ENCODE measurements around the gene COLEC11. TPM values are rescaled to one million over a fixed set of nuclear protein-coding genes. Genes with fewer than 3 reads are reported as not detected.
"Not testable (repeated sequence)": the region's sequence is repeated elsewhere in the genome, so short reads cannot be mapped to it uniquely, and the experiment has no call there.

Gene COLEC11
- total RNA-seq, 1 experiment from 2014 or later, result not detected

GRCh38 chr2:3619033-3619432 lies 24.1 kb downstream of the COLEC11 start:
- Histone ChIP-seq H4K20me1 (ENCODE audit: insufficient read depth, low read depth, low read length) (no peaks in the 10 kb centered on the region), H3K9me2 (replicated peaks; ENCODE audit: insufficient read depth, low read length) (no peaks in the 10 kb centered on the region), H3K9me3 (ENCODE audit: low read length) (no peaks in the 10 kb centered on the region), H3K36me3 (ENCODE audit: insufficient read depth, low read length) (no peaks in the 10 kb centered on the region), H3K4me1 (ENCODE audit: low read length) (no peaks in the 10 kb centered on the region), H2AFZ (ENCODE audit: low read length) (no peak overlapping the region), H3K27ac (ENCODE audit: low read length) (no peak overlapping the region), H3K79me2 (ENCODE audit: low read length) (no peaks in the 10 kb centered on the region), H3K27me3 (ENCODE audit: low read length) (no peaks in the 10 kb centered on the region), H3K4me2 (ENCODE audit: low read depth, low read length, poor library complexity, severe bottlenecking) (no peak overlapping the region), H3K9ac (ENCODE audit: low read length) (no peak overlapping the region), H3K4me3 (ENCODE audit: low read length) (no peak overlapping the region)
- no peak for DNase-seq

DNA sequence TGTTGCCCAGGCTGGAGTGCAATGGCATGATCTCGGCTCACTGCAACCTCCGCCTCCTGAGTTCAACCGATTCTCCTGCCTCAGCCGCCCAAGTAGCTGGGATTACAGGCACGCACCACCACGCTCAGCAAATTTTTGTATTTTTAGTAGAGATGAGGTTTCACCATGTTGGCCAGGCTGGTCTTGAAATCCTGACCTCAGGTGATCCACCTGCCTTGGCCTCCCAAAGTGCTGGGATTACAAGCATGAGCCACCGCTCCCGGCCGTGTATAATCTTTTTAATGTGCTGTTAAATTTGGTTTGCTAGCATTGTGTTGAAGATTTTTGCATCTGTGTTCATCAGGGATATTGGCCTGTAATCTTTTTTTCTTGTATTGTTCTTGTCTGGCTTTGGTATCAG lies 24.7 kb downstream of the COLEC11 start:
- not testable (repeated sequence) for H3K9me2 ChIP-seq (replicated peaks; ENCODE audit: insufficient read depth, low read length); H3K9me3 ChIP-seq (ENCODE audit: low read length); H3K36me3 ChIP-seq (ENCODE audit: insufficient read depth, low read length); DNase-seq; H3K9ac ChIP-seq (ENCODE audit: low read length); H3K4me2 ChIP-seq (ENCODE audit: low read depth, low read length, poor library complexity, severe bottlenecking); H3K4me3 ChIP-seq (ENCODE audit: low read length); H3K79me2 ChIP-seq (ENCODE audit: low read length); H3K4me1 ChIP-seq (ENCODE audit: low read length); H2AFZ ChIP-seq (ENCODE audit: low read length); H3K27ac ChIP-seq (ENCODE audit: low read length); H4K20me1 ChIP-seq (ENCODE audit: insufficient read depth, low read depth, low read length); H3K27me3 ChIP-seq (ENCODE audit: low read length)

- no peak for DNase-seq
- Histone ChIP-seq H3K4me3 (ENCODE audit: low read length) (no peak overlapping the region), H3K27ac (ENCODE audit: low read length) (no peak overlapping the region), H3K4me1 (ENCODE audit: low read length) (no peaks in the 10 kb centered on the region), H3K79me2 (ENCODE audit: low read length) (no peaks in the 10 kb centered on the region), H3K4me2 (ENCODE audit: low read depth, low read length, poor library complexity, severe bottlenecking) (no peak overlapping the region), H3K27me3 (ENCODE audit: low read length) (no peaks in the 10 kb centered on the region), H4K20me1 (ENCODE audit: insufficient read depth, low read depth, low read length) (no peaks in the 10 kb centered on the region), H3K9ac (ENCODE audit: low read length) (no peak overlapping the region), H2AFZ (ENCODE audit: low read length) (no peak overlapping the region), H3K9me3 (ENCODE audit: low read length) (no peaks in the 10 kb centered on the region), H3K9me2 (replicated peaks; ENCODE audit: insufficient read depth, low read length) (no peaks in the 10 kb centered on the region), H3K36me3 (ENCODE audit: insufficient read depth, low read length) (no peaks in the 10 kb centered on the region)
Measured at GRCh38 chr2:3620834-3621233, 25.9 kb downstream of the COLEC11 start.

DNA sequence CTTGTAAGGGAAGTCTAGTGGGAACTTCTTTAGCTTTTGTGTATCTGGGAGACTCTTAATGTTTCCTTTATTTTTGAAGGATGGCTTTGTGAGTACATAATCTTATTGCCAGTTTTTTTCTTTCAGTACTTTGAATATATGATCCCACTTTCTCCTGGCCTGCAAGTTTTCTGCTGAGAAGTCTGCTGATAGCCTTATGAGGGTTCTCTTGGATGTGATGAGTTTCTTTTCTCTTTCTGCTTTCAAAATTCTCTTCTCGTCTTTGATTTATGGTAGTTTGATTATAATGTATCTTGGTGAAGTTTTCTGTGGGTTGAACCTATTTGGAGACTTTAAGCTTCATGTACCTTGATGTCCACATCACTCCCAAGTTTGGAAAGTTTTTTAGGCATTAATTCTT lies 28.1 kb downstream of the COLEC11 start:
- no peak overlapping the region for H3K4me3 ChIP-seq (ENCODE audit: low read length)
- no peaks in the 10 kb centered on the region for H3K79me2 ChIP-seq (ENCODE audit: low read length)
- no peak overlapping the region for H3K27ac ChIP-seq (ENCODE audit: low read length)
- no peak overlapping the region for H2AFZ ChIP-seq (ENCODE audit: low read length)
- no peaks in the 10 kb centered on the region for H3K9me3 ChIP-seq (ENCODE audit: low read length)
- no peak overlapping the region for H3K4me2 ChIP-seq (ENCODE audit: low read depth, low read length, poor library complexity, severe bottlenecking)
- no peaks in the 10 kb centered on the region for H3K4me1 ChIP-seq (ENCODE audit: low read length)
- no peak overlapping the region for H3K9ac ChIP-seq (ENCODE audit: low read length)
- H3K9me2 ChIP-seq (replicated peaks; ENCODE audit: insufficient read depth, low read length), result no peaks in the 10 kb centered on the region
- DNase-seq, result no peak
- H3K27me3 ChIP-seq (ENCODE audit: low read length), result no peaks in the 10 kb centered on the region
- no peaks in the 10 kb centered on the region for H4K20me1 ChIP-seq (ENCODE audit: insufficient read depth, low read depth, low read length)
- H3K36me3 ChIP-seq (ENCODE audit: insufficient read depth, low read length), result no peaks in the 10 kb centered on the region

- H3K79me2 ChIP-seq (ENCODE audit: low read length), result no peaks in the 10 kb centered on the region
- no peak overlapping the region for H3K4me3 ChIP-seq (ENCODE audit: low read length)
- H3K4me2 ChIP-seq (ENCODE audit: low read depth, low read length, poor library complexity, severe bottlenecking), result no peak overlapping the region
- no peak overlapping the region for H3K9ac ChIP-seq (ENCODE audit: low read length)
- H3K27me3 ChIP-seq (ENCODE audit: low read length), result no peaks in the 10 kb centered on the region
- no peak for DNase-seq
- no peak overlapping the region for H2AFZ ChIP-seq (ENCODE audit: low read length)
- H3K36me3 ChIP-seq (ENCODE audit: insufficient read depth, low read length), result no peaks in the 10 kb centered on the region
- H3K9me3 ChIP-seq (ENCODE audit: low read length), result no peaks in the 10 kb centered on the region
- H3K9me2 ChIP-seq (replicated peaks; ENCODE audit: insufficient read depth, low read length), result no peaks in the 10 kb centered on the region
- H3K4me1 ChIP-seq (ENCODE audit: low read length), result no peaks in the 10 kb centered on the region
- H3K27ac ChIP-seq (ENCODE audit: low read length), result no peak overlapping the region
- no peaks in the 10 kb centered on the region for H4K20me1 ChIP-seq (ENCODE audit: insufficient read depth, low read depth, low read length)
Measured at GRCh38 chr2:3624059-3624794, 29.3 kb downstream of the COLEC11 start.

DNA sequence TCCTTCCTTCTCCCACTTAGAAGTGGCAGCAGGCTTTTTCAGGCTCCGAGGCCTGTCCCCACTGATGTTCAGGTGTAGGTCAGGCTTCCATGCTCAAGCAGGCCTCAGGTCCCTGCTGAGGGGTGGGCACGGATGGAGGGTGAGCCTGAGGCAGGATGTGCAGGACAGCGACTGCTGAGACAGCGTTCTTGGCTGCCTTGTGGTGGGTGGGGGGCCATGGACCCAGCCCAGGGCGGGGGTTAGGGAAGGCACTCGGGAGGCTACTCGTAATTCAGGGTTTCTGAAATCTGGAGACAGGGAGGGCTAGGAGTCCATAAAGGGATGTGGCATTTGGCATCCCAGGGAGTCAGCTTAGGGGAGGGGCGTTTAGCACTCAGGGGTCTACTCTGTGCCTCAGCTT lies 30.3 kb downstream of the COLEC11 start:
- no peaks in the 10 kb centered on the region for H3K9me2 ChIP-seq (replicated peaks; ENCODE audit: insufficient read depth, low read length)
- H3K4me2 ChIP-seq (ENCODE audit: low read depth, low read length, poor library complexity, severe bottlenecking), result no peak overlapping the region
- no peaks in the 10 kb centered on the region for H3K79me2 ChIP-seq (ENCODE audit: low read length)
- no peaks in the 10 kb centered on the region for H4K20me1 ChIP-seq (ENCODE audit: insufficient read depth, low read depth, low read length)
- DNase-seq, result no peak
- H3K9ac ChIP-seq (ENCODE audit: low read length), result no peak overlapping the region
- H2AFZ ChIP-seq (ENCODE audit: low read length), result no peak overlapping the region
- no peak overlapping the region for H3K4me3 ChIP-seq (ENCODE audit: low read length)
- no peaks in the 10 kb centered on the region for H3K4me1 ChIP-seq (ENCODE audit: low read length)
- H3K27ac ChIP-seq (ENCODE audit: low read length), result no peak overlapping the region
- H3K27me3 ChIP-seq (ENCODE audit: low read length), result no peaks in the 10 kb centered on the region
- no peaks in the 10 kb centered on the region for H3K9me3 ChIP-seq (ENCODE audit: low read length)
- H3K36me3 ChIP-seq (ENCODE audit: insufficient read depth, low read length), result no peaks in the 10 kb centered on the region

DNA sequence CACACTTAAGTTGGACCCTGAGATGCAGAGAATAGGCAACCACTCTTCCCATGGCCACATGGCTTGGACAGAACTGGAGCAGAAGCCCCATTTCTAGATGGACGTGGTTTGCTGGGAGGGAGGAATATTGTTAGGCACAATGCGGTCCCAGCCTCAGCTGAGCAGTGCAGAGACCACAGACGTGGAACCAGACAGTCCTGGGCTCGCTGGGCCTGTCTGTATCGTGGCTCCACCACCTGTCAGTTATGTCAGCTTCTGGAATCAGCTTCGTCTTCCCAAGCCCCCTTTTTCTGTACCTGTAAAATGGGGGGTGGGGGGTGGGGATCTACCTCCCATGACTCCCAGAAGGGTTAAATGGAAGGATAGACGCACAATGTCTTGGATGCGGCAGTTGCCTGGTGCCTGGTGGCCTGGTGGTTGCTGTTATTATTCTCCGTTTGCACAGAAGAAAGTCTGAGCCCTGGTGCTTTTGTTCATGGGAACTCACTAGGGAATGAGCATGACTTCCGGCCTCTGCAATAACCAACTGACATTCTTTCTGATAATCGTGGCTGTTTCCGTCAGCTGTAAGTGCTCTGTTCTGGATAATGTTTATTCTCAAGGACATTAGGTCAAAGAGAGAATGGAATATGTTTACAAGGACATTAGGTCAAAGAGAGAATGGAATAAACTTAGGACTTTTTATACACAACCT lies 31.4 kb downstream of the COLEC11 start:
- Histone ChIP-seq H4K20me1 (ENCODE audit: insufficient read depth, low read depth, low read length) (no peaks in the 10 kb centered on the region), H3K9me3 (ENCODE audit: low read length) (no peaks in the 10 kb centered on the region), H3K9me2 (replicated peaks; ENCODE audit: insufficient read depth, low read length) (no peaks in the 10 kb centered on the region), H3K36me3 (ENCODE audit: insufficient read depth, low read length) (no peaks in the 10 kb centered on the region), H3K27me3 (ENCODE audit: low read length) (no peaks in the 10 kb centered on the region), H3K9ac (ENCODE audit: low read length) (no peak overlapping the region), H2AFZ (ENCODE audit: low read length) (no peak overlapping the region), H3K79me2 (ENCODE audit: low read length) (no peaks in the 10 kb centered on the region), H3K27ac (ENCODE audit: low read length) (no peak overlapping the region), H3K4me1 (ENCODE audit: low read length) (no peaks in the 10 kb centered on the region), H3K4me3 (ENCODE audit: low read length) (no peak overlapping the region), H3K4me2 (ENCODE audit: low read depth, low read length, poor library complexity, severe bottlenecking) (no peak overlapping the region)
- DNase-seq, result no peak

- Histone ChIP-seq H3K9me3 (ENCODE audit: low read length) (no peaks in the 10 kb centered on the region), H3K79me2 (ENCODE audit: low read length) (no peaks in the 10 kb centered on the region), H3K9ac (ENCODE audit: low read length) (no peak overlapping the region), H3K36me3 (ENCODE audit: insufficient read depth, low read length) (no peaks in the 10 kb centered on the region), H3K4me3 (ENCODE audit: low read length) (no peak overlapping the region), H2AFZ (ENCODE audit: low read length) (no peak overlapping the region), H3K4me2 (ENCODE audit: low read depth, low read length, poor library complexity, severe bottlenecking) (no peak overlapping the region), H3K9me2 (replicated peaks; ENCODE audit: insufficient read depth, low read length) (no peaks in the 10 kb centered on the region), H3K27me3 (ENCODE audit: low read length) (no peaks in the 10 kb centered on the region), H3K27ac (ENCODE audit: low read length) (no peak overlapping the region), H3K4me1 (ENCODE audit: low read length) (no peaks in the 10 kb centered on the region), H4K20me1 (ENCODE audit: insufficient read depth, low read depth, low read length) (no peaks in the 10 kb centered on the region)
- no peak for DNase-seq
Measured at GRCh38 chr2:3626812-3627499, 32.0 kb downstream of the COLEC11 start.
